Mesothelial cell of epicardium (in vitro differentiated cells): ENCODE data around the gene N4BP3. TPM values are rescaled to one million over a fixed set of nuclear protein-coding genes. Genes with fewer than 3 reads are reported as not detected.

Experiments
- DNase-seq, 2 experiments: peaks; one replicate each; pipeline ENCODE4 v3.0.0; 2021; ENCODE audit warnings: low spot score in 2 of 2; ENCODE audit not compliant: unreplicated experiment in 2 of 2
- H3K27ac Mint-ChIP-seq: 2 replicates; pipeline ENCODE4 v1.8.0; 2021; ENCODE audit warnings: mixed read lengths
- H3K27me3 Mint-ChIP-seq: 2 replicates; pipeline ENCODE4 v1.8.0; 2021; ENCODE audit warnings: low read depth, mixed read lengths
- H3K36me3 Mint-ChIP-seq: 2 replicates; pipeline ENCODE4 v1.8.0; 2021; ENCODE audit warnings: mixed read lengths
- H3K4me1 Mint-ChIP-seq: 2 replicates; pipeline ENCODE4 v1.8.0; 2021; ENCODE audit warnings: mixed read lengths
- H3K4me3 Mint-ChIP-seq: 2 replicates; pipeline ENCODE4 v1.8.0; 2021; ENCODE audit warnings: mild to moderate bottlenecking, moderate library complexity, mixed read lengths
- H3K9me3 Mint-ChIP-seq: 2 replicates; pipeline ENCODE4 v1.8.0; 2021; ENCODE audit warnings: mixed read lengths
- CTCF ChIP-seq: fragments of 200-600 bp; sonication (generic); IDR thresholded peaks from one replicate; pipeline ENCODE4 v1.5.0; 2021; ENCODE audit warnings: antibody characterized with exemption; ENCODE audit not compliant: unreplicated experiment
- total RNA-seq: library from RNA; stranded (reverse); gene quantifications from 3 replicates; pipeline ENCODE4 v1.2.1, GENCODE V29; 2021

Gene N4BP3
- total RNA-seq, 1 donor from 2014 or later, result 1.8 TPM

- H3K4me1 Mint-ChIP-seq, result peaks cover 26% of the 10 kb centered on the region
- no peak overlapping the region for H3K27ac Mint-ChIP-seq
- no peak for DNase-seq
- no peaks in the 10 kb centered on the region for H3K36me3 Mint-ChIP-seq
- no peak for TF ChIP-seq CTCF
- no peak overlapping the region for H3K4me3 Mint-ChIP-seq
- no peaks in the 10 kb centered on the region for H3K9me3 Mint-ChIP-seq
- peaks cover 17% of the 10 kb centered on the region for H3K27me3 Mint-ChIP-seq
These were observed 2.8 kb upstream of the N4BP3 start for GRCh38 chr5:178110511-178110910.

- H3K4me1 Mint-ChIP-seq, result peaks cover 38% of the 10 kb centered on the region
- H3K27ac Mint-ChIP-seq, result no peak overlapping the region
- TF ChIP-seq CTCF, result no peak
- no peaks in the 10 kb centered on the region for H3K9me3 Mint-ChIP-seq
- DNase-seq, result no peak
- peaks cover 22% of the 10 kb centered on the region for H3K27me3 Mint-ChIP-seq
- no peak overlapping the region for H3K4me3 Mint-ChIP-seq
- H3K36me3 Mint-ChIP-seq, result no peaks in the 10 kb centered on the region
These were observed 1.4 kb upstream of the N4BP3 start for GRCh38 chr5:178111925-178112324.

- no peaks in the 10 kb centered on the region for H3K36me3 Mint-ChIP-seq
- H3K4me3 Mint-ChIP-seq, result peak overlapping the region; percentile 78
- H3K4me1 Mint-ChIP-seq, result peaks cover 38% of the 10 kb centered on the region
- no peak overlapping the region for H3K27ac Mint-ChIP-seq
- peaks cover 22% of the 10 kb centered on the region for H3K27me3 Mint-ChIP-seq
- TF ChIP-seq CTCF, result no peak
- H3K9me3 Mint-ChIP-seq, result no peaks in the 10 kb centered on the region
- DNase-seq, result no peak
These were observed 787 bp upstream of the N4BP3 start for GRCh38 chr5:178112545-178112944.

GRCh38 chr5:178113841-178114324 is 551 bp downstream of the N4BP3 start:
- Mint-ChIP-seq H3K36me3 (no peaks in the 10 kb centered on the region), H3K27me3 (peaks cover 22% of the 10 kb centered on the region), H3K27ac (peak overlapping the region; percentile 67), H3K4me3 (peak overlapping the region; percentile 79), H3K9me3 (no peaks in the 10 kb centered on the region), H3K4me1 (peaks cover 30% of the 10 kb centered on the region)
- no peak for DNase-seq
- TF ChIP-seq CTCF, result no peak

- H3K27ac Mint-ChIP-seq, result peak overlapping the region; percentile 67
These were observed 1.2 kb downstream of the N4BP3 start for GRCh38 chr5:178114325-178115135.

More at GRCh38 chr5:178114325-178115135, 1.2 kb downstream of the N4BP3 start:
- Mint-ChIP-seq H3K27me3 (peaks cover 22% of the 10 kb centered on the region), H3K36me3 (no peaks in the 10 kb centered on the region), H3K4me1 (peaks cover 30% of the 10 kb centered on the region), H3K4me3 (peak overlapping the region; percentile 79), H3K9me3 (no peaks in the 10 kb centered on the region)
- no peak for TF ChIP-seq CTCF
- DNase-seq, result no peak
